GM23248 (cell line): Measurements from ENCODE around the gene MC5R. TPM values are rescaled to one million over a fixed set of nuclear protein-coding genes. Genes with fewer than 3 reads are reported as not detected.

Source experiments
- DNase-seq: peaks from one replicate; pipeline ENCODE4 v3.0.0-alpha.2; 2015
- H2AFZ ChIP-seq: fragments of 200-600 bp; sonication (generic); 2 replicates; pipeline ENCODE4 v1.6.1; 2016; ENCODE audit warnings: antibody characterized with exemption
- H3F3A ChIP-seq: fragments of 200-600 bp; sonication (generic); 2 replicates; pipeline ENCODE4 v1.6.1; 2016; ENCODE audit warnings: mild to moderate bottlenecking, antibody characterized with exemption, mixed run types; ENCODE audit not compliant: insufficient read depth
- H3K27ac ChIP-seq: fragments of 200-600 bp; sonication (generic); 2 replicates; pipeline ENCODE4 v1.5.1; 2016; ENCODE audit warnings: mild to moderate bottlenecking
- H3K27me3 ChIP-seq: fragments of 200-600 bp; sonication (generic); replicated peaks from 2 replicates; pipeline ENCODE4 v1.6.1; 2016; ENCODE audit warnings: mild to moderate bottlenecking; ENCODE audit not compliant: insufficient read depth
- H3K36me3 ChIP-seq: fragments of 200-600 bp; sonication (generic); 2 replicates; pipeline ENCODE4 v1.6.1; 2016; ENCODE audit warnings: low read depth, mild to moderate bottlenecking
- H3K4me1 ChIP-seq: fragments of 200-600 bp; sonication (generic); 2 replicates; pipeline ENCODE4 v1.6.1; 2016; ENCODE audit warnings: mild to moderate bottlenecking; ENCODE audit not compliant: insufficient read depth
- H3K4me2 ChIP-seq: fragments of 200-600 bp; sonication (generic); one replicate; pipeline ENCODE4 v1.6.1; 2016; ENCODE audit warnings: mild to moderate bottlenecking; ENCODE audit not compliant: unreplicated experiment
- H3K4me3 ChIP-seq: fragments of 200-600 bp; sonication (generic); 2 replicates; pipeline ENCODE4 v1.5.1; 2016; ENCODE audit warnings: mild to moderate bottlenecking
- H3K79me2 ChIP-seq: fragments of 200-600 bp; sonication (generic); 2 replicates; pipeline ENCODE4 v1.6.1; 2016; ENCODE audit warnings: mild to moderate bottlenecking; ENCODE audit not compliant: insufficient read depth
- H3K9ac ChIP-seq: fragments of 200-600 bp; sonication (generic); 2 replicates; pipeline ENCODE4 v1.6.1; 2016; ENCODE audit warnings: mild to moderate bottlenecking
- H3K9me2 ChIP-seq: fragments of 200-600 bp; sonication (generic); 2 replicates; pipeline ENCODE4 v1.6.1; 2016; ENCODE audit warnings: mixed run types, mild to moderate bottlenecking, moderate library complexity; ENCODE audit not compliant: insufficient read depth
- H3K9me3 ChIP-seq: fragments of 200-600 bp; sonication (generic); one replicate; pipeline ENCODE4 v1.6.1; 2017; ENCODE audit warnings: low read depth
- H4K20me1 ChIP-seq: fragments of 200-600 bp; sonication (generic); 2 replicates; pipeline ENCODE4 v1.6.0; 2016; ENCODE audit not compliant: insufficient read depth
- EZH2 ChIP-seq: fragments of 200-600 bp; sonication (generic); IDR thresholded peaks from 2 replicates; pipeline ENCODE4 v1.6.1; 2018; ENCODE audit warnings: antibody characterized with exemption, mild to moderate bottlenecking; ENCODE audit not compliant: insufficient read depth, poor library complexity, severe bottlenecking
- EZH2phosphoT487 ChIP-seq: fragments of 200-600 bp; sonication (generic); IDR thresholded peaks from 2 replicates; pipeline ENCODE4 v1.6.1; 2018; ENCODE audit warnings: antibody characterized with exemption, moderate library complexity, mild to moderate bottlenecking, low read depth; ENCODE audit not compliant: insufficient read depth
- WGBS, 2 experiments: methylation state at CpG; one replicate each; pipeline ENCODE4 v1.1.6; 2015 to 2017; ENCODE audit warnings: low lambda C conversion rate in 2 of 2, low coverage in 1 of 2; ENCODE audit errors: missing lambda C conversion rate in 2 of 2; 5-methylcytosine and 5-hydroxymethylcytosine counted together
- in situ Hi-C: fragments of 300-500 bp; cut with MboI; formaldehyde crosslinking; loops from 2 replicates; pipeline ENCODE4 v1.15.0; 2020
- polyA plus RNA-seq: library from polyadenylated mRNA; unstranded; fragments of >200 nt; fragmentation: Nextera tagmentation; extraction: Ambion mirVana; gene quantifications from 2 replicates; pipeline ENCODE4 v1.2.1, GENCODE V29; 2016
- total RNA-seq: library from RNA; depleted of rRNA; stranded (reverse); fragments of >200 nt; shearing (Covaris generic); gene quantifications from 2 replicates; pipeline ENCODE4 v1.2.3, GENCODE V29; 2014; rRNA removed

MC5R gene
- total and polyA plus RNA-seq, 2 experiments from 2014 or later: not detected

GRCh38 chr18:13871701-13872100 is 47.8 kb downstream of the MC5R start:
- H3K4me2 ChIP-seq: no peak overlapping the region
- H3K27ac ChIP-seq: no peak overlapping the region
- no peaks in the 10 kb centered on the region for H3F3A ChIP-seq
- H3K36me3 ChIP-seq: no peaks in the 10 kb centered on the region
- H4K20me1 ChIP-seq: no peaks in the 10 kb centered on the region
- H3K27me3 ChIP-seq: peaks cover 14% of the 10 kb centered on the region
- 31 to 47% methylated on average over 12 to 13 of the region's 13 CpGs for WGBS, 2 experiments
- H3K4me3 ChIP-seq: no peak overlapping the region
- no peak overlapping the region for H3K9ac ChIP-seq
- no peak overlapping the region for H2AFZ ChIP-seq
- no peaks in the 10 kb centered on the region for H3K4me1 ChIP-seq
- in situ Hi-C loops: loop anchor here (25.0 kb wide), 1 partner anchor 109 kb away; no protein-coding TSS in a partner anchor
- TF ChIP-seq EZH2phosphoT487 (no peak), EZH2 (no peak)
- H3K9me2 ChIP-seq: no peaks in the 10 kb centered on the region
- no peak for DNase-seq
- H3K79me2 ChIP-seq: no peaks in the 10 kb centered on the region
- H3K9me3 ChIP-seq: no peaks in the 10 kb centered on the region

GRCh38 chr18:13872373-13872772 is 48.4 kb downstream of the MC5R start:
- Histone ChIP-seq H3K9me2 (no peaks in the 10 kb centered on the region), H3K36me3 (no peaks in the 10 kb centered on the region), H3K4me1 (no peaks in the 10 kb centered on the region), H3K9me3 (no peaks in the 10 kb centered on the region), H3K4me3 (no peak overlapping the region), H3K79me2 (no peaks in the 10 kb centered on the region), H3K9ac (no peak overlapping the region), H3K27ac (no peak overlapping the region), H3K4me2 (no peak overlapping the region), H3F3A (no peaks in the 10 kb centered on the region), H2AFZ (no peak overlapping the region), H4K20me1 (no peaks in the 10 kb centered on the region), H3K27me3 (peaks cover 14% of the 10 kb centered on the region)
- WGBS, 2 experiments: 60 to 66% methylated on average over 14 of the region's 14 CpGs
- no peak for DNase-seq
- in situ Hi-C loops: loop anchor here (25.0 kb wide), 1 partner anchor 110 kb away; no protein-coding TSS in a partner anchor
- TF ChIP-seq EZH2phosphoT487: no peak
- no peak for TF ChIP-seq EZH2

DNA sequence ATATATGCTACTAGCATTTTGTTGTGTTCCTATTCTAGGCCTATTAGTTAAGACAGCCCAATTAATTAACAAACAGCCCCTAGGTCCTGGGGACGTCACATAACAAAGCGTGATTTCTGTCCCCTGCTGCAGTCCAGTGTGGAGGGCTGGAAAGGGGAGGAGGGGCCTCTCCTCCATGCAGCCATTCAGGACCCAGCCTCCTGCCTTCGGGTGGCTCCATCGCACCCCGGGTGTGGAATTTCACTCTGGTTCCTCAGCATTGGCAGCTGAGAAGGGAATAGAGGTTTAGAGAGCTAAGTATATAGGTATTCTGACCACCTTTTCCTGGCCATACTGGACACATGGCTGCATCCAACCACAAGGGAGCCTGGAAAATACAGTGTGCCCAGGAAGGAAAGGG is 49.0 kb downstream of the MC5R start:
- TF ChIP-seq EZH2phosphoT487: no peak
- no peak for TF ChIP-seq EZH2
- no peaks in the 10 kb centered on the region for H3K9me3 ChIP-seq
- no peaks in the 10 kb centered on the region for H3F3A ChIP-seq
- H3K27ac ChIP-seq: no peak overlapping the region
- H4K20me1 ChIP-seq: no peaks in the 10 kb centered on the region
- H3K27me3 ChIP-seq: peaks cover 10% of the 10 kb centered on the region
- no peaks in the 10 kb centered on the region for H3K4me1 ChIP-seq
- DNase-seq: no peak
- H3K4me3 ChIP-seq: no peak overlapping the region
- H3K79me2 ChIP-seq: no peaks in the 10 kb centered on the region
- no peaks in the 10 kb centered on the region for H3K9me2 ChIP-seq
- no peaks in the 10 kb centered on the region for H3K36me3 ChIP-seq
- H3K9ac ChIP-seq: no peak overlapping the region
- no peak overlapping the region for H2AFZ ChIP-seq
- WGBS, 2 experiments: 29 to 35% methylated on average over 5 of the region's 5 CpGs
- H3K4me2 ChIP-seq: no peak overlapping the region
- in situ Hi-C loops: loop anchor here (25.0 kb wide), 1 partner anchor 111 kb away; no protein-coding TSS in a partner anchor

- H3K36me3 ChIP-seq: no peaks in the 10 kb centered on the region
- no peaks in the 10 kb centered on the region for H3K4me1 ChIP-seq
- no peak for TF ChIP-seq EZH2
- TF ChIP-seq EZH2phosphoT487: no peak
- no peaks in the 10 kb centered on the region for H4K20me1 ChIP-seq
- no peaks in the 10 kb centered on the region for H3K9me3 ChIP-seq
- no peak overlapping the region for H3K27ac ChIP-seq
- no peak overlapping the region for H3K4me2 ChIP-seq
- in situ Hi-C loops: loop anchor here (25.0 kb wide), 1 partner anchor 112 kb away; no protein-coding TSS in a partner anchor
- H3K4me3 ChIP-seq: no peak overlapping the region
- H3F3A ChIP-seq: no peaks in the 10 kb centered on the region
- no peaks in the 10 kb centered on the region for H3K79me2 ChIP-seq
- H3K9me2 ChIP-seq: no peaks in the 10 kb centered on the region
- no peak overlapping the region for H3K9ac ChIP-seq
- no peak overlapping the region for H2AFZ ChIP-seq
- DNase-seq: no peak
- WGBS, 2 experiments: 25 to 27% methylated on average over 4 of the region's 4 CpGs
- peaks cover 2% of the 10 kb centered on the region; the same call in 1 of the 2 replicates for H3K27me3 ChIP-seq
Measured at GRCh38 chr18:13874558-13874957, 50.6 kb downstream of the MC5R start.

Other genes starting within 250 kb of the MC5R start
- gene FAM210A, start 97.6 kb upstream of the MC5R start, total RNA-seq: 13.5 and 14.2 TPM in 2 replicates
- 24.5 and 24.9 TPM in 2 replicates for gene FAM210A, start 97.6 kb upstream of the MC5R start, polyA plus RNA-seq
- gene RNMT, start 97.5 kb upstream of the MC5R start, total RNA-seq: 15.2 and 18.5 TPM in 2 replicates
- 39.4 and 41.8 TPM in 2 replicates for gene RNMT, start 97.5 kb upstream of the MC5R start, polyA plus RNA-seq
- gene MC2R, start 91.4 kb downstream of the MC5R start, total RNA-seq: not detected in 2 replicates
- gene MC2R, start 91.4 kb downstream of the MC5R start, polyA plus RNA-seq: not detected in 2 replicates